GM12801 (cell line): Measurements from ENCODE around the gene HDAC4.

Source experiments
- CTCF ChIP-seq: IDR thresholded peaks from one replicate; pipeline ENCODE4 v1.5.1; 2011; ENCODE audit warnings: control low read depth; ENCODE audit not compliant: insufficient read length; ENCODE audit errors: extremely low read depth

HDAC4 gene

GRCh38 chr2:239141021-239141760 lies 259.6 kb downstream of the HDAC4 start:
- TF ChIP-seq CTCF: no peak

- TF ChIP-seq CTCF: no peak
Observed at GRCh38 chr2:239140346-239141020, 260.3 kb downstream of the HDAC4 start.

- TF ChIP-seq CTCF: no peak
Observed at GRCh38 chr2:239139566-239139965, 261.3 kb downstream of the HDAC4 start.

- no peak for TF ChIP-seq CTCF
Observed at GRCh38 chr2:239139101-239139500, 261.7 kb downstream of the HDAC4 start.

- TF ChIP-seq CTCF: no peak
Observed at GRCh38 chr2:239138610-239139009, 262.2 kb downstream of the HDAC4 start.

GRCh38 chr2:239137898-239138283 lies 262.9 kb downstream of the HDAC4 start:
- no peak for TF ChIP-seq CTCF

GRCh38 chr2:239137165-239137897 lies 263.5 kb downstream of the HDAC4 start:
- TF ChIP-seq CTCF: no peak
